Naive thymus-derived CD4-positive, alpha-beta T cell (primary cell): ENCODE results near the gene WWOX. TPM values are rescaled to one million over a fixed set of nuclear protein-coding genes. Genes with fewer than 3 reads are reported as not detected.
A peak's percentile ranks its signal among the peaks of the same experiment; 100 is the strongest.

Experiments
- ATAC-seq: fragments of 150-1000 bp; cut with Tn5 transposase; 2 replicates; pipeline ENCODE4 v1.10.0; 2021; ENCODE audit warnings: mild to moderate bottlenecking, moderate library complexity
- CTCF ChIA-PET: fragments of 350-600 bp; sonication (Branson Sonifier 250); formaldehyde crosslinking; loops from one replicate; lab custom pipeline; 2021; ENCODE audit warnings: antibody characterized with exemption; lab: Charles Lee
- POLR2A ChIA-PET: fragments of 350-600 bp; sonication (Branson Sonifier 250); formaldehyde crosslinking; loops from one replicate; lab custom pipeline; 2021; ENCODE audit warnings: antibody characterized with exemption, inconsistent platforms; lab: Charles Lee
- DNase-seq, 9 donors: peaks; one replicate each; pipeline versions ENCODE4 v3.0.0 to v3.0.0-alpha.2; 2020 to 2022; ENCODE audit warnings: mixed read lengths in 1 of 9
- H3K27ac ChIP-seq: one replicate; pipeline ENCODE4 v1.7.0; 2013; ENCODE audit warnings: mild to moderate bottlenecking, low read depth, low read length, moderate library complexity
- H3K27me3 ChIP-seq, 2 donors: one replicate each; pipeline ENCODE4 v1.7.0; 2013; ENCODE audit warnings: low read length in 2 of 2, mild to moderate bottlenecking in 2 of 2, moderate library complexity in 2 of 2; ENCODE audit not compliant: control insufficient read depth in 2 of 2, insufficient read depth in 2 of 2
- H3K36me3 ChIP-seq, 3 experiments: 1 replicate in 2 of 3; 2 replicates in 1 of 3; pipeline ENCODE4 v1.7.0; 2013; ENCODE audit warnings: low read length in 3 of 3, mild to moderate bottlenecking in 3 of 3, moderate library complexity in 1 of 3; ENCODE audit not compliant: insufficient read depth in 3 of 3, control insufficient read depth in 2 of 3
- H3K4me1 ChIP-seq, 2 donors: one replicate each; pipeline ENCODE4 v1.7.0; 2013; ENCODE audit warnings: low read length in 2 of 2, mild to moderate bottlenecking in 2 of 2, moderate library complexity in 1 of 2; ENCODE audit not compliant: control insufficient read depth in 2 of 2, insufficient read depth in 2 of 2
- H3K4me3 ChIP-seq: 2 replicates; pipeline ENCODE4 v1.7.0; 2013; ENCODE audit warnings: mild to moderate bottlenecking, low read length
- H3K9me3 ChIP-seq, 3 experiments: 1 replicate in 2 of 3; 2 replicates in 1 of 3; pipeline ENCODE4 v1.7.0; 2013; ENCODE audit warnings: low read length in 3 of 3; ENCODE audit not compliant: control insufficient read depth in 2 of 3
- H3K27ac Mint-ChIP-seq, 9 donors: one replicate each; pipeline ENCODE4 v1.8.0; 2020 to 2022; ENCODE audit warnings: mixed read lengths in 9 of 9, mild to moderate bottlenecking in 8 of 9, moderate library complexity in 5 of 9, inconsistent platforms in 2 of 9
- H3K27me3 Mint-ChIP-seq, 5 donors: one replicate each; pipeline ENCODE4 v1.8.0; 2021 to 2022; ENCODE audit warnings: mixed read lengths in 5 of 5, mild to moderate bottlenecking in 1 of 5
- H3K36me3 Mint-ChIP-seq, 5 donors: one replicate each; pipeline ENCODE4 v1.8.0; 2020 to 2022; ENCODE audit warnings: mixed read lengths in 5 of 5, mild to moderate bottlenecking in 3 of 5, inconsistent platforms in 1 of 5
- H3K4me1 Mint-ChIP-seq, 7 donors: one replicate each; pipeline ENCODE4 v1.8.0; 2020 to 2022; ENCODE audit warnings: mixed read lengths in 7 of 7, mild to moderate bottlenecking in 3 of 7, inconsistent platforms in 1 of 7
- H3K4me3 Mint-ChIP-seq, 10 donors: one replicate each; pipeline ENCODE4 v1.8.0; 2020 to 2022; ENCODE audit warnings: mild to moderate bottlenecking in 10 of 10, mixed read lengths in 10 of 10, moderate library complexity in 6 of 10, inconsistent platforms in 2 of 10
- H3K9me3 Mint-ChIP-seq, 11 donors: one replicate each; pipeline ENCODE4 v1.8.0; 2020 to 2022; ENCODE audit warnings: mixed read lengths in 11 of 11, mild to moderate bottlenecking in 4 of 11, inconsistent platforms in 1 of 11, moderate library complexity in 1 of 11
- intact Hi-C, 2 donors: fragments of 100-400 bp; cut with micrococcal nuclease; formaldehyde crosslinking; loops; one replicate each; pipeline ENCODE4 v1.15.1; 2023
- polyA plus RNA-seq, 2 donors: library from polyadenylated mRNA; unstranded; fragments of 300-500 nt; fragmentation: Illumina TruSeq; gene quantifications; one replicate each; pipeline ENCODE4 v1.2.3, GENCODE V29; 2021
- total RNA-seq, 6 experiments: library from RNA in 5 of 6; stranded (reverse) in 5 of 6; gene quantifications; 1 replicate in 5 of 6; 2 replicates in 1 of 6; pipeline ENCODE4 v1.2.3 and lab custom pipeline; 2021 to 2026

The WWOX gene
- total and polyA plus RNA-seq, 7 experiments from 2014 or later = 13.8 to 31.1 (median 20.8) TPM

GRCh38 chr16:78584213-78584860, 484.9 kb downstream of the WWOX start:
- H3K4me1 Mint-ChIP-seq = peaks cover 0 to under 1% (median 0%) of the 10 kb centered on the region in 7 donors
- CTCF ChIA-PET = no interaction called here
- H3K4me3 Mint-ChIP-seq = no peak overlapping the region

DNA sequence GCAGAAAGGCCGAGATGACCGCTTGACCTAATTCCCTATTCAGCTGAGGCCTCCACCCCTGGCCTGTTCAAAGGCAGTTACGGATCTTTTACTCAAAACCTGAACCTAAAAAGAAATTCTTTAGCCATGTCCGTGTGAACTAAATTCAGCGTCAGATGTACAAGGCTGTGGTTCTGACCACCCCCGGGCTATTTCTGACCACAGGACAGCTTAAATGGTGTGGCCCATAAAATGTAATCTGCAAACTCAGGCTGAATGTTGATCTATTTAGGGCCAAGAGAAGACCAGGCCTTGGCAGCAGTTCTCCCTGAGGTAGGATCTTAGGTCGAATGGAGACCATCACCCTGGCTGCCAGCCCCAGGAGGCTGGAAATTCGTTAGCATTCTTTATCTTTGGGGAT, 485.5 kb downstream of the WWOX start:
- intact Hi-C loops = no loop called here
- H3K9me3 ChIP-seq = no peaks in the 10 kb centered on the region
- Mint-ChIP-seq H3K4me1 (no peaks in the 10 kb centered on the region), H3K27me3 (no peaks in the 10 kb centered on the region), H3K4me3 (peak overlapping the region in 1 of 10 donors; percentile 7), H3K27ac (no peak overlapping the region), H3K9me3 (peaks cover 0 to 7% (median 0%) of the 10 kb centered on the region in 11 donors), H3K36me3 (peaks cover 0 to 6% (median 4%) of the 10 kb centered on the region in 5 donors)
- no peak for DNase-seq
- no peak overlapping the region for H3K4me3 ChIP-seq
- H3K27ac ChIP-seq = no peak overlapping the region
- no peaks in the 10 kb centered on the region for H3K36me3 ChIP-seq
- no peak for ATAC-seq
- POLR2A ChIA-PET = no interaction called here
- no peaks in the 10 kb centered on the region for H3K4me1 ChIP-seq
- CTCF ChIA-PET = no interaction called here
- no peaks in the 10 kb centered on the region for H3K27me3 ChIP-seq

More at GRCh38 chr16:78584213-78584860, 484.9 kb downstream of the WWOX start:
- intact Hi-C loops = no loop called here
- H3K36me3 ChIP-seq = no peaks in the 10 kb centered on the region
- no peaks in the 10 kb centered on the region for H3K27me3 ChIP-seq
- no peak overlapping the region for H3K27ac Mint-ChIP-seq
- POLR2A ChIA-PET = no interaction called here
- no peak for ATAC-seq
- no peaks in the 10 kb centered on the region for H3K4me1 ChIP-seq
- DNase-seq = no peak
- H3K4me3 ChIP-seq = no peak overlapping the region
- no peaks in the 10 kb centered on the region for H3K9me3 ChIP-seq
- no peak overlapping the region for H3K27ac ChIP-seq
- H3K36me3 Mint-ChIP-seq = peaks cover 0 to 7% (median 4%) of the 10 kb centered on the region in 5 donors
- H3K9me3 Mint-ChIP-seq = peaks cover 0 to 7% (median 0%) of the 10 kb centered on the region in 11 donors
- H3K27me3 Mint-ChIP-seq = no peaks in the 10 kb centered on the region

DNA sequence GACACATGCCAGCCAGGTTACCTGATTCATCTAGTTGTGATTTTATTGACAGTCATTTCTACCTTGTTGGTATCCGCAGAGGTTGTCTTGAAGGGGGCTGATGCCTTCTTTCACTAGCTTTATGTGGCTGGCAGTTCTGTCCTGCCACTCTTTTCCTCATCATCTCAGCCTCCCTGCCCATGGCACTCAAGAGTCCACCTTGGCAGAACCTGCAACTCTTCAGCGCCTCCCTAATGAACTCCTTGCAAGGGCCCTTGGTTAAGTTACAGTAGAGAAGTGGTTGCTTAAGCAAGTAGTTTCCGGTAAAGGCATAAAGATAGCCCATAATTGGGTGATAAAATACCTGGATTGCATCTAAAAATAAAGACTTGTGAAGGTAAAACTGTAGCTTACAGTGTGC, 489.9 kb downstream of the WWOX start:
- no peak for DNase-seq
- ChIA-PET CTCF (no interaction called here), POLR2A (no interaction called here)
- Histone ChIP-seq H3K9me3 (no peaks in the 10 kb centered on the region), H3K4me3 (no peak overlapping the region), H3K27ac (no peak overlapping the region), H3K36me3 (no peaks in the 10 kb centered on the region), H3K27me3 (no peaks in the 10 kb centered on the region), H3K4me1 (no peaks in the 10 kb centered on the region)
- H3K27me3 Mint-ChIP-seq = no peaks in the 10 kb centered on the region
- no peak overlapping the region for H3K4me3 Mint-ChIP-seq
- peaks cover 0 to 8% (median 4%) of the 10 kb centered on the region in 5 donors for H3K36me3 Mint-ChIP-seq
- ATAC-seq = no peak
- H3K9me3 Mint-ChIP-seq = peaks cover 0 to 9% (median 0%) of the 10 kb centered on the region in 11 donors
- no peak overlapping the region for H3K27ac Mint-ChIP-seq
- intact Hi-C loops = no loop called here
- peaks cover 0 to 2% (median 0%) of the 10 kb centered on the region in 7 donors for H3K4me1 Mint-ChIP-seq

- Mint-ChIP-seq H3K4me1 (peaks cover 0 to 2% (median 0%) of the 10 kb centered on the region in 7 donors), H3K4me3 (no peak overlapping the region), H3K27me3 (no peaks in the 10 kb centered on the region), H3K9me3 (peaks cover 0 to 3% (median 0%) of the 10 kb centered on the region in 11 donors), H3K27ac (no peak overlapping the region), H3K36me3 (peaks cover 0 to 8% (median 5%) of the 10 kb centered on the region in 5 donors)
- Histone ChIP-seq H3K9me3 (no peaks in the 10 kb centered on the region), H3K36me3 (no peaks in the 10 kb centered on the region), H3K4me1 (no peaks in the 10 kb centered on the region), H3K27me3 (no peaks in the 10 kb centered on the region), H3K4me3 (no peak overlapping the region), H3K27ac (no peak overlapping the region)
- POLR2A ChIA-PET = no interaction called here
- CTCF ChIA-PET = no interaction called here
- intact Hi-C loops = no loop called here
- ATAC-seq (no peak), DNase-seq (no peak)
Measured at GRCh38 chr16:78591682-78592103, 492.2 kb downstream of the WWOX start.

DNA sequence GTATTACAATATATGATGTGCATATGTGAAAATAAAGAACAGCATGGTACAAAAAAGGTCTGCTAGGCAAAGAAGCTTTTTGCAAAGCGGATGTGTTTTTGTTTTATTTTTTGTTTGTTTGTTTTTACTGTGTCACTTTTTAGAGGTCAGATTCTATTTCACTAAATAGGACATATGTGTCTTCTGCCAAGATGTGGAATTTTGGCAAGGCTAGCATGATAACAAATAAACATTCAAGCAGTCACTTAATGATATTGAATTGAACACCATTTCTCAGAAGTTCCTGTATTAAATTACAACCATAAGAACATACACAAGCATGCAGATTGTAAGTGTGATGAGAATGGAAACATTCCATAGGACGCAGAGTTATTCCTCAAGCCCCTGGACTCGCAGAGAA, 492.7 kb downstream of the WWOX start:
- no peak for ATAC-seq
- ChIA-PET CTCF (no interaction called here), POLR2A (no interaction called here)
- Mint-ChIP-seq H3K9me3 (peaks cover 0 to 3% (median 0%) of the 10 kb centered on the region in 11 donors), H3K27ac (no peak overlapping the region), H3K4me3 (no peak overlapping the region), H3K4me1 (peaks cover 0 to 2% (median 0%) of the 10 kb centered on the region in 7 donors), H3K27me3 (no peaks in the 10 kb centered on the region), H3K36me3 (peaks cover 0 to 8% (median 5%) of the 10 kb centered on the region in 5 donors)
- Histone ChIP-seq H3K27me3 (no peaks in the 10 kb centered on the region), H3K36me3 (no peaks in the 10 kb centered on the region), H3K4me3 (no peak overlapping the region), H3K27ac (no peak overlapping the region), H3K9me3 (no peaks in the 10 kb centered on the region), H3K4me1 (no peaks in the 10 kb centered on the region)
- intact Hi-C loops = no loop called here
- no peak for DNase-seq

GRCh38 chr16:78593352-78593751, 493.9 kb downstream of the WWOX start:
- Histone ChIP-seq H3K4me1 (no peaks in the 10 kb centered on the region), H3K9me3 (no peaks in the 10 kb centered on the region), H3K36me3 (no peaks in the 10 kb centered on the region), H3K27me3 (no peaks in the 10 kb centered on the region), H3K4me3 (no peak overlapping the region), H3K27ac (no peak overlapping the region)
- POLR2A ChIA-PET = no interaction called here
- no peaks in the 10 kb centered on the region for H3K27me3 Mint-ChIP-seq
- H3K36me3 Mint-ChIP-seq = peaks cover 0 to 8% (median 5%) of the 10 kb centered on the region in 5 donors
- intact Hi-C loops = no loop called here
- H3K27ac Mint-ChIP-seq = no peak overlapping the region
- H3K4me3 Mint-ChIP-seq = no peak overlapping the region
- peaks cover 0 to 2% (median 0%) of the 10 kb centered on the region in 7 donors for H3K4me1 Mint-ChIP-seq
- DNase-seq = no peak
- ATAC-seq = no peak
- H3K9me3 Mint-ChIP-seq = peaks cover 0 to 3% (median 0%) of the 10 kb centered on the region in 11 donors
- CTCF ChIA-PET = interaction anchor here (0.6 kb wide), 1 partner anchor 41 kb away, joined by 4 read pairs; no protein-coding TSS in a partner anchor

- intact Hi-C loops = no loop called here
- CTCF ChIA-PET = no interaction called here
- peaks cover 0 to 3% (median 0%) of the 10 kb centered on the region in 11 donors for H3K9me3 Mint-ChIP-seq
Measured at GRCh38 chr16:78594191-78594590, 494.7 kb downstream of the WWOX start.

More at GRCh38 chr16:78594191-78594590, 494.7 kb downstream of the WWOX start:
- H3K27ac Mint-ChIP-seq = no peak overlapping the region
- no peak overlapping the region for H3K27ac ChIP-seq
- H3K4me1 Mint-ChIP-seq = peaks cover 0 to 2% (median 0%) of the 10 kb centered on the region in 7 donors
- ATAC-seq (no peak), DNase-seq (no peak)
- H3K4me1 ChIP-seq = no peaks in the 10 kb centered on the region
- no peaks in the 10 kb centered on the region for H3K27me3 ChIP-seq
- POLR2A ChIA-PET = no interaction called here
- no peaks in the 10 kb centered on the region for H3K36me3 ChIP-seq
- no peak overlapping the region for H3K4me3 Mint-ChIP-seq
- H3K36me3 Mint-ChIP-seq = peaks cover 0 to 8% (median 5%) of the 10 kb centered on the region in 5 donors
- no peaks in the 10 kb centered on the region for H3K27me3 Mint-ChIP-seq
- H3K4me3 ChIP-seq = no peak overlapping the region
- H3K9me3 ChIP-seq = no peaks in the 10 kb centered on the region
